G401 (cell line): ENCODE data around the gene CMIP. TPM values are rescaled to one million over a fixed set of nuclear protein-coding genes. Genes with fewer than 3 reads are reported as not detected.
A peak's percentile ranks its signal among the peaks of the same experiment; 100 is the strongest.
"Not testable (repeated sequence)": the region's sequence is repeated elsewhere in the genome, so short reads cannot be mapped to it uniquely, and the experiment has no call there.

Experiments used
- DNase-seq: peaks from one replicate; pipeline ENCODE4 v3.0.0-alpha.2; 2015; ENCODE audit warnings: low spot score
- in situ Hi-C: cut with HindIII; loops from 2 replicates; pipeline ENCODE4 v1.10.0; 2016; ENCODE audit warnings: low sequenced_read_pairs, mixed read lengths
- total RNA-seq: library from RNA; depleted of rRNA; stranded (reverse); fragments of >200 nt; shearing (Covaris generic); gene quantifications from 2 replicates; pipeline ENCODE4 v1.2.3, GENCODE V29; 2014

Gene CMIP
- total RNA-seq, 1 experiment from 2014 or later: 8.6 TPM

DNA sequence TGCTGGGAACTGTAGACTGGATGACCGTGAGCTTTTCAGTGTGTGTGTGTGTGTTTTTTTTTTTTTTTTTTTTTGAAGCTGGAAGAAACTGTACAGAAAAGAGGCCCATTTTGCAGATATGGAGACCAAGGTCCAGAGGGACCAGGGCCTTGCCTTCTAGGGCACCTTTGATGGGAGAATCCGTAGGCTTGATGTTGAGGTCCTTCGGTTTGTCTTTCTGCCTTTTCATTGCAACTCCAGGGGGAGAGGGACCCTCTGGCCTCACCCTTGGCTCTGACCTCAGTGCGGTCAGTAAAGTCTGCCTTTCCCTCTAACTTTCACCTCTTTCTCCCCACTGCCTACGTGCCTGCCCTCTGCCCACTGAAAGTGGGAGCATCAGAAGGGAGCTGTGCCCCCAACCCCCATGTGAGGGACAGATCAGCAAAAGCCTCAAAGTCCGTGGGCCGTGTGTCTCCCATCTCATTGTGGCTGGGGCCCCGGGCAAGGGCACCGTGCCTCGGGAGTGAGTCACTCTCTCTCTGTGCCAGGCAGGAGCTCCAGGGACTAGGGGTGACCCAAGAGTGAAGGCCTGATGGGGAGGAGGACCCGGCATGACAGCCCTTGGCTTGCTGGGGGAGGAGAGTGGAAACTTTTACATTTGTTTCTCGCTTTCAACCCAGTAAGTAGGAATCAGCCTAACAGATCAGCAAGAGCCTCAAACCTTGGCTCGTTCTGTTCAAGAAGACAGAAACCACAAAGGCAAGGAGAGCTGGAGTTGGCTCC is 123.6 kb downstream of the CMIP start:
- in situ Hi-C loops: no loop called here
- DNase-seq: no peak

DNA sequence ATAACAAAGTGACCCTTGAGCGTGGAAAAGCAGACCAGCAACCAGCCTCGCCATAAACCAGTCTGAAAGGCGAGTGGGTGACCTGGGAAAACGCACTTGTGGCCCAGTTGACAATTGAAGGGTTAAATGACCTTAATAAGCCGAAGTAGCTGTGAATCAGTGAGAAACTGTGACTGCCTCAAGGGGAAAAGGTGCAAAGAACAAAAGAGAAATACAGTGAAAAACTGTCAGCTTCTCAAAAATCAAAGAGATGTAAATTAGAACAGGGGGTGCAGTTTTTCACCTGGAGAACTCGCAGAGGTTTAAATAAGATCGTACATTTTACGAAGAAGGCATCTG is 124.1 kb downstream of the CMIP start:
- in situ Hi-C loops: no loop called here
- no peak for DNase-seq

DNA sequence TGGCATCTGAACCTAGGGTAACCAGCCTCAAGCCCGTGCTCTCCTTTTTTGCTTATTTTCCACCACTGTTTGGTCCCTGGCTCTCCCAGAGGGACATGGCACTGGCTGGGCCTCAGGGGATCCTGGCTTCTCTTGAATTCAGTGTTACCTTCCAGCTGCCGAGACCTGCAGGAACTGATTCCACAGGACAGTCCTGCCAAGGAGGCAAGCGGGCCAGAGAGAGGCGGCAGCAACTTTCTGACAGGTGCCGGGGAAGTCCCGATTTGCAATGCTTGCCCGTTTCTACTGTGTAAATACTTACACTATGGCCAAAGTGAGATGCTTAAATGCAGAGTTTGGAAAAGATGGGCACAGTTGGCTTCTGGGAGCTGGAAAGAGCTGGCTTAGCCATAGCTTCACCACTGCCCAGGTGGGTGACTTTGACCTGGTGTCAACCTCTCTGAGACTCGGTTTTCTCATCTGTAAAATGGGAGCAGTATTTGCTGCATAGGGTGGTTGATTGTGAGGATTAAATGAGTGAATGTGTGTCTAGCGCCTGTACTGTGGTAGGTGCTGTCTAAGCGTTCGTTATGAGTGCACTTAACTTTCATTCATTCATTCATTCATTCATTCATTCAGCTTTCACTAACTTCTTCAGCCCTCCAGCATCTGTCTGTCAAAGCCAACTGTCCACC is 124.9 kb downstream of the CMIP start:
- DNase-seq: no peak
- in situ Hi-C loops: no loop called here

DNA sequence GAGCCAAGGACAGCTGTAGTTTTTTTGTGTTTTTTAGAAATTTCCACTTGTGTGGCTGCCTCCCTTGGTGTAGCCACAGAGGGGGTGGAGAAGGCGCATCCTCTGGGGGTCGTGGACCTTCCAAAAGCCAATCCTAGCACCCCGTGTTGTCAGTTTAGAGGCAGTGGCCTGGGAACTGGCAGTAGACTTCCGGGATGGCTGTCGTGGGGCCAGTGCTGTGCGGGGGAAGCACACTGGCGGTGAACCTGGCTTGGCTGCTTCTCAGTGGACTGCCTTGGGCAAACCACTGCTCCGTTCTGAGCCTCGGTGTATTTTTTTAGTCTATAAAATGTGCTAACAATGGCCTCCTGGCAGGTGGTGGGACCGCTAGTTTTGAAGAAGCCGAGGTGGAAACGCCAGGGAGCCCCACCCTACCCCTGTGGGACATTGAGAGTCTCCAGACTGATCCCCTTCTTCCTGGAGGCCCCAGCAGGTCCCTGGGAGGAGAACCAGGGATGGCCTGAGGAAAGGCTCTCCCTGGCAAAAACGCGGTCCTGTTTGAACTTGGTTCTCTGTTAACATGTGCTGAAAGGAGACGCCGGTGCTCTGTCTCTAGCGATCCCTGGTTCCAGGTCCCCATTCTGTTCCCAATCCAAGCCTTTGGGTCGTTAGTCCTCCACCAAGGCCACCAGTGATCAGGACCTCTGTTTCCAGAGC is 125.7 kb downstream of the CMIP start:
- no peak for DNase-seq
- in situ Hi-C loops: no loop called here

DNA sequence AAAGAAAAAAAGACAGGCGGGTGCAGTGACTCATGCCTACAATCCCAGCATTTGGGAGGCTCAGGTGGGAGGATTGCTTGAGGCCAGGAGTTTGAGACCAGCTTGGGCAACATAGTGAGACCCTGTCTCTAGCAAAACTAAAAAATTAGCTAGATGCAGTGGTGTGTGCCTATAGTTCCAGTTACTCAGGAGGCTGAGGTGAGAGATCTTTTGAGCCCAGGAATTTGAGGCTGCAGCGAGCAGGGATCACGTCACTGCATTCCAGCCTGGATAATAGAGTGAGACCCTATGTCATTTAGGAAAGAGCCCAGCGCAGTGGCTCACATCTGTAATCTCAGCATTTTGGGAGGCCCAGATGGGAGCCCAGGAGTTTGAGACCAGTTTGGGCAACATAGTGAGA is 126.6 kb downstream of the CMIP start:
- DNase-seq: no peak
- in situ Hi-C loops: no loop called here

DNA sequence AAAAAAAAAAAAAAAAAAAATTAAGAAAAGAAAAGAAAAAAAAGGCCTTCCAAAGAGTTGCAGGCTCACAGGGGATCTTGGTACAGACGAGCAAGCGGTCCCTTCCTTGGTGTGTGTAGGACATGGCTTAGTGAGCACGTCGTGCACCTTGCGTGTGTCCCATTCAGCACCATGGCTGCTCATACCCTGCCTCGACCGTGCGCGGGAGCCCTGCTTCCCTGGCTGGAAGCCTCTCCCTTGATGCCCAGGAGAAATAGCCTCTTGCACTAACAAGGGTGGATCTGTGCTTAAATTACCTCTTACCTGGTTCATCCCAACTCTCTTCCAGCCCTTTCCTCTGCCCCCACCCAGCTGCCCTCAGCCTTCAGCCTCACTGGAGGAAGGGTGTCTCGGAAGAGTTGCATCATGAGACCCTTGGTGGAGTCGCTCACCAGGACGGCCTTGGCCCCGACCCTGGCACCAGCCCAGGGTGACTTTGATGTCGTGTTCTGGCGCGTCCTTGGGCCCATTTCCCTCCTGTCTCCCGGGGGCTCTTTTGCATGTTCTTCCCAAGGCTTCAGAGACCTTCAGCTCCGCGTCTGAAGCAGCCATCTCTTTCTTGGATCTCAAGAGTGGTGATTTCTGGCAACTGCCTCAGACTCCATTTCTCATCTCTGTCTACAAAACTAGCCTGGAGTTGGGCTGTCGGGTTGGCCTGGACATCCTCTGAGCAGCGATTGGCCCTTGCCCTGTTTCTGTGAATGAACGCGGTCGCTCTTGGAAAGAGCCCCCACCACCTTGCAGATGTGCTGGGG is 127.2 kb downstream of the CMIP start:
- in situ Hi-C loops: no loop called here
- no peak for DNase-seq

DNA sequence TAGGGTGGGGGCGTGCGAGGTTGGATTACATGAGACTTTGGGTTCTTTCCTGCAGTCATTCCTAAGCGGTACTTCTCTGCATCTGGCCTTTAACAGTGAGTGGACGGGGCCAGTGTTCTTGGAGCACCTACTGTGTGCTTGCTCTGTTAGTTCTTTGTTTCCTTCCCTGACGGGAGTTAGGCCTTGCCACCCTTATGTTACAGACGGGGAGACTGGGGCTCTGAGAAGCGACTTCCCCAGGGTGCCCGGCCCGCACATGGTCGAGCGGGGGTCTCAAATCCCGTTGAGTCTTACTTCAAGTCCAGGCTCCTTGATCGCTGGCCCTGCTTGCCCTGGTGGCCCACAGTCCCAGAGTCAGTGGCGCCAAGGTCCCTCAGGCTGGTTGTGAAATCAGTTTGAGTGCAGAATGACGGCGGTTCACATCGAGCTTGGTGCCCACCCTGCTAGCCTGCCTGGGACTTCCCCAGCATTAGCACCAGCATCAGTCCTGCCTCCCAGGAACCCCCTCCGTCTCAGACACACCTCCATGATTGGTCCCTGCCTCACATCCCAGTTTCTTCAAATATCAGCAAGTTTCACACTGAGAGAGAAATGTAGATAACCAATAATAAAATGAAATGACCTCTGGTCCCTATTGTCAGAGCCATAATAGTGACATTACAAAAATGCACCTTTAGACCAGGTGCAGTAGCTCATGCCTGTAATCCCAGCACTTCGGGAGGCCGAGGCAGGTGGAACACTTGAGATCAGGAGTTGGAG is 128.0 kb downstream of the CMIP start:
- no peak for DNase-seq
- in situ Hi-C loops: no loop called here

DNA sequence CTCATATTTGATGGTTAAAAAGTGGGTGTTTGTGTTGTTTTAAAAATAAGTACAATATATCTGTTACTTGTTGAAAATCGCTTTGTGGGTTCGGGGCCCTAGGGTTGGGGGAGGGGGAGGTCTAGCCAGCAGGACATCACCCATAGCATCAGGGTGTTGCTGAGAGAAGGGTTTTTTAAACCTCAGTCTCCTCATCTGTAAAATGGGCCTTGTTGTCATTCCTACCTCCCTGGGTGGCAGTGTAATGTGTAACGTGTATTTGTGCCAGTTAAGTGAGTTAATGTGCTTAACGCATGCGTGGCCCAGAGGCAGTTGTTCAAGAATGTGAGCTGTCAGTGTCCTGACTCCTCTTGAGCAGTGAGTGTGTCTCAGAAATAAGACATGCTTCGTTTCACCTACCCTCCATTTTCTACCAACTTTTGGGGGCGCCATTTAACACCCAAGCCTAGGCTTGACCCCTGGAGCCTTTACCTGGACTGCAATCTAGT is 129.0 kb downstream of the CMIP start:
- no peak for DNase-seq

DNA sequence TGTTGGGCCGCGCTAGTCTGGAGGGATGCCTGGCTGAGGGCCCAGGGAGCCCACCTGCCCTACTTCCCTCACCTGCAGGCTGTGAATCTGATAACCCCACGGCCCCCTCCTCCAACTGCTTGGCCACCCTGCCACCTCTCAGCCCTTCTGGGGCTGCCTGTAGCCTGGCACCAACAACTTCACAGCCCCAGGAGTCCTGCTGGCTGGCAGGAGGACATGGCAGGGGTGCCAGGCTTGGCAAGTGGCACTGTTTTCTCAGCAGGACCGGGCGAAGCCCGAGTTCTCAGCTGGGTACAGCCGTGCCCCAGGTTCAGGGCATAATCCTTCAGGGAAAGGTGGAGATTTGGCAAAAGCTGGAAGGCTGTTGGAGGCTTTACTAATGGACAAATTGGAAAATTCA is 129.6 kb downstream of the CMIP start:
- DNase-seq: peak; percentile 43
- in situ Hi-C loops: no loop called here

More for the DNA sequence above, 129.0 kb downstream of the CMIP start:
- in situ Hi-C loops: no loop called here

DNA sequence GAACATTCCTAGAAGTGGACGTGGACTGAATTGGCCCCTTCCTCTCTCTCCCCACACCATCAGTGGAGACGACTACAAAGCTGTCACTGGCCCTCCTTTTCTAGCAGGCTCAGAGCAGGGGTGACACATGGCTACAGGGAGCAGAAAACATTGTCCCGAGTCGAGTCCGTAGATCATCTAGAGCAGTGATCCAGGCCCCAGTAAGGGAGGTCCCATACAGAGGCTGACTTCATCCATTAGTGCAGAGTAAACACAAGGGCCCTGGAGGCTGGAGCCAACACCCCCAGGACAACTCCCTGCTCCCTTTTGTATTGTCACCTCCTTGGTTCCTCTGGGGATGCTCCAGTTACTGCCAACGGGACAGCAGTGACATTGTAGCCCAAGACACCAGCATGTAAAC is 130.7 kb downstream of the CMIP start:
- in situ Hi-C loops: no loop called here
- no peak for DNase-seq

DNA sequence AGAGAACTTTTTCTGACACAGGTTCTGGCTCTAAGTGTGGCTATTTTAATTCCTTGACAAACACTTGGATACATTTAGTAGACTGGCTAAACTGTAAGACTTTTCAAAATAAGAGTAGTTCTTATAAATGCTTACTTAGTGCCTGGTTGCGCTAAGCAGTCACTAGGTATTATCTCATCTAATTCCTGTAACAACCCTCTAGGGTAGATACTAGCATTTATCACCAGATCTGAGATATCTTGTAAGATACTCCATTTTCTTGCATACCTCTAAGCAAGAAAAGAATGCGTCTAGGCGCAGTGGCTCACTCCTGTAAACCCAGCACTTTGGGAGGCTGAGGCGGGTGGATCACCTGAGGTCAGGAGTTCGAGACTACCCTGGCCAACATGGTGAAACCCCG is 131.2 kb downstream of the CMIP start:
- in situ Hi-C loops: no loop called here
- DNase-seq: no peak

DNA sequence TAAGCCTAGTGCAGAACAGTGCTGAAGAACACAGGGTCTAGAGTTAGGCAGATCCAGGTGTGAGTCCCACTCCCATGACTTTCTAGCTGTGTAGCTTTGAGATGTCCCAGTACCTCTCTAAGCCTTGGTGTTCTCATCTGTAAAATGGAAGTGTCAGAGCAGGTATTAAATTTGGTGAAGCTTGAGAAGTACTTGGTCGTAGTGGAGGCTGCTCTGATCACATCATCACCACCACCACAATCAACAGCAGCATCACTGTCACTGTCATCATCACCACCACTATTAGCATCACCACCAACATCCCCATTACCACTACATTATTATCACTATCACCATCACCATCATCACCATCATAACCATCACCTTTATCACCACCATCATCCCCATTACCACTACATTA is 132.1 kb downstream of the CMIP start:
- no peak for DNase-seq
- in situ Hi-C loops: no loop called here

DNA sequence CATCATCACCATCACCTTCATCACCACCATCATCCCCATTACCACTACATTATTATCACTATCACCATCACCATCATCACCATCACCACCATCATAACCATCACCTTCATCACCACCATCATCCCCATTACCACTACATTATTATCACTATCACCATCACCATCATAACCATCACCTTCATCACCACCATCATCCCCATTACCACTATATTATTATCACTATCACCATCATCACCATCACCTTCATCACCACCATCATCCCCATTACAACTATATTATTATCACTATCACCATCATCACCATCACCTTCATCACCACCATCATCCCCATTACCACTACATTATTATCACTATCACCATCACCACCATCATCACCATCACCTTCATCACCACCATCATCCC is 132.7 kb downstream of the CMIP start:
- in situ Hi-C loops: not testable (repeated sequence)

DNA sequence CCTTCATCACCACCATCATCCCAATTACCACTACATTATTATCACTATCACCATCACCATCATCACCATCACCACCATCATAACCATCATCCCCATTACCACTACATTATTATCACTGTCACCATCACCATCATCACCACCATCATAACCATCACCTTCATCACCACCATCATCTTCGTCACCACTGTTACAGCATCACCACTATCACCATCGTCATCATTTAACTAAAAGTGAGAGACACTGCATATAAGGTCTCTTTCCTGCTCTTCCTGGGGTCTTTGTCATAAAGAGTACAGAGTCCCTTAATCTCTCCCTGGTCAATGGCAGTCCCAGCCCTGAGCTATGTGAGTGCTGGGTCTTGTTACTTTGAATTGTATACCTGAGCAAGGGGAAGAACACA is 133.5 kb downstream of the CMIP start:
- in situ Hi-C loops: no loop called here
- no peak for DNase-seq

More for the DNA sequence above, 132.7 kb downstream of the CMIP start:
- DNase-seq: not testable (repeated sequence)

DNA sequence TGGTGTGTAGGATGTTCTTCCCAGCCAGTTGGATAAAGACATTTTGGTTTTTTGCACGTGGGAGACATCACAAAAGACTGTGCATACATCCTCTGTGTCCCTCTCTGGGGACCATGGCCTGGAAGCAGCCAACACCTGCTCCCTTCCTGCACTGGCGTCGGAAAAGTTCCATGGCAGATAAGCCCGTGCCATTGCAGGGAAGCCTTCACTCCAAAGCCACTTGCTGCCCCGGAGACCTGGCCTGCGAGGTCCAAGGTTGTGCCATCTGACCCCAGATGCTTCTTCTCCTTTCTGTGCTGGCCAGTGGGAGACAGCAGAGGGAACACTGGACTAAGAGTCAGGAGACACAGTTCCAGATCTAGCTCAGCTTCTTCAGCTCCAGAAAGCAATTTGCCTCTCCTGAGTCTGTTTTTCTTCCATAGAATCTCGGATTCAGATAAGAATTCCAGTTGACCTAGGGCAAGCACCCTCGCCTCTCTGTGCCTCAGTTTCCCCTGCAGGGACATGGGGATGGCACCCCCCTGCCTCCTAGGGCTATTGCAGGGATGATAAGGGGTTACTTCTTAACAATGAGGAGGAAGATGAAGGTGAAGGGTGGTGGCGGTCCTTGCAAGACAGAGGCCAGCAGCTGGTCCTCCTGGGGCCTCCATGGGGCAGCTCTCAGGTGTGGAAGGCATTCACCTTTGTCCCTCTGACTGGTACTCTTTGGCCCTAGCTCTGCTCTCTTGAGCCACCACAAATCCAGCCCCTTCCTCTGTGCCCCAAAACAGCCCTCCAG is 134.2 kb downstream of the CMIP start:
- in situ Hi-C loops: no loop called here

DNA sequence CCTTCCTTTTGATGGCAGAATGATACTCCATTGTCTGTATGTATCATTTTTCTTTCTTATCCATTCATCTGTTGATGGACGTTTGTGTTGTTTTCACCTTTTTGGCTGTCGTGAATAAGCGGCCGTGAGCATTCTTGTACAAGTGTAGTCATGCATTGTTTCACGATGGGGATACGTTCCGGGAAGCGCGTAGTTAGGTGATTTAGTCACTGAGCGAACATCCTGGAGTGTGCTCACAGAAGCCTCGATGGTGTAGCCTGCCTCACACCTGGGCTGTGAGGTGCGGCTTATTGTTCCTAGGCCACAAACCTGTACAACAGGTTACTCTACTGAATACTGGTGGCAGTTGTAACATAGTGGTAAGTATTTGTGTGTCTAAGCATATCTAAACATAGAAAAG is 136.5 kb downstream of the CMIP start:
- in situ Hi-C loops: no loop called here
- DNase-seq: no peak

More for the DNA sequence above, 134.2 kb downstream of the CMIP start:
- DNase-seq: no peak

DNA sequence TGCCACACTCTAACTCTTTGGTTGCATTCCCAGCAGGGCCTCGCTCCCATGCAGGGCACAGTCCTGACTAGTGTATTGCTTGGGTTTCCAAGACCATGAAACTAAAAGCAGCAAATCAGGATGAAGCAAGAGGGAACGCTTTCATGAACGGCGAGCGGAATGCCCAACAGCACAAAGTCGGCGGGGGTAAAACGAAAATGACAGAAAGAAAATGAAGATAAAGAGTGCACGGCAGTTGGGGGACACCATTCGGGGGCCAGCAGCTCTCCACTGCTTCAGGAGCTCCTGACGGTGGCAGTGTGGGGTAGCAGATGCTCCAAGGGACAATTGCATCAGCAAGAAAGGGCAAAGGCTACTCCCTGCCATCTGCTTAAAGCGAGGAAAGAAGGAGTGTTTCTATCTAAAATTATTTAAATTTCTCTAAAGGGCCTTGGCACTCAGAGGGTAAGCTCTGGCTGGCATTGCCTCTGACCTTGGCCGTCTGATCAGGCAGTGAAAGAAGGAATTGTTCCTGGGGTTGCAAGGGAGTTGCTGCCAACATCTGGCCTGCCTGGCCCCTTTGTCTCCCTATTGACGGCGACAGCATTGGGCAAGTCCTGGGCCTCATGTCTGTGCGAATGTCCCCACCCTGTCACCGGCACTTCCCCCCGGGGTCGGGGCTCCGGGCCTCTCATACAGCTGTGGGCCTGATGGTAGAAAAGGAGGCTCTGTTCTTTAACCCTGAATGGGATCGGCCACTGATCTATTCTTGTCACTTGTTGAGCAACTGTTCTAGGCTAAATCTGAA is 138.2 kb downstream of the CMIP start:
- DNase-seq: no peak
- in situ Hi-C loops: no loop called here
